MM.1S (cell line): Measurements from ENCODE around the gene LARGE1.

ENCODE experiments used
- CTCF ChIP-seq: fragments of 300-600 bp; sonication (generic); IDR thresholded peaks from 2 replicates; pipeline ENCODE4 v1.5.1; 2016; ENCODE audit warnings: antibody characterized with exemption, low read length, mixed read lengths
- EZH2 ChIP-seq: fragments of 300-600 bp; sonication (generic); optimal IDR thresholded peaks from 2 replicates; pipeline ENCODE3; 2017; ENCODE audit warnings: low read depth, mild to moderate bottlenecking, antibody characterized with exemption, low read length, mixed read lengths

DNA sequence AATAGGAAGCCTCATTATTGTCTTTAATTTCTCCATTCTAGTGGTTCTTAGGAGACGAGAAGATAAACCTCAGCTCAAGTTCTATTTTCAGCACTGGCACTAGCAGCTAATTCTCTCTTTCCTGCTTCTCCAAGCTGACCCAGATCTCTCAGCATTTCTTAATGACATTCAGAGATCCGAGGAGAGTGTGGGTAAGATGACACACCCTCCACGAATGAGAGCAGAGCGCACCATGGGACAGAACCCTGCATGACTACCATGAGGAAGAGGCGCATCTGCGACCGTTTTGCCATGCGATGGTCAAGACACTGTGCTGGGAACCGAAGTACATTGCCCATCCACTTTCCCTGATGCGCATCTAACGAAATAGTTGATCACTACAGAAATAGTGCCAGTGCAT, 241.8 kb downstream of the LARGE1 start:
- TF ChIP-seq CTCF (no peak), EZH2 (no peak)
